ENCODE measurements around the gene FSIP2.

DNA sequence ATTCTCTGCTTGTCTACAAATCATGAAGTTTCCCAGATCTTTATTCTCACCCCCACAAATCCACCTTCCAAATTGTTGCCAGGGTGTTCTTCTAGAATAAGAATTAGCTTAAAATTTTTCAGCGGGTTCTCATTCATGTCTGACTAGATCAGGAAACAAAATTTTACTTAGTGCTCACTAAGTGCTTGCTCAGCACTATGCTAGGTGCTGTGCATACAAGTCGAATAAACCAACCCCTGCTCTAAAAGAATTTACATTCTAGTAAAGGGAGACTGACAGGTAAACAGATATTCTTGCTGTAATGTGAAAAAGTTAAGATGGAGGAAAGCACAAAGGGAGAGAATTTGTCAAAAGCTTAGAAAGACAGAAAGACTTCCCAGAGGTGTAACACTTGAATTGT is 2.4 kb upstream of the FSIP2 start:
- TF ChIP-seq POLR2AphosphoS5 (IDR thresholded peaks at IDR 0.05; ENCODE audit: low read depth, low read length), result no peak
- no peak for TF ChIP-seq POLR2A (IDR thresholded peaks at IDR 0.05; ENCODE audit: low read depth, low read length)
- TF ChIP-seq TAF1 (IDR thresholded peaks at IDR 0.05; ENCODE audit: borderline replicate concordance, low read depth, low read length), result no peak
